GM21367 (cell line): ENCODE results near the gene HEXIM1.
"Not testable (repeated sequence)": the region's sequence is repeated elsewhere in the genome, so short reads cannot be mapped to it uniquely, and the experiment has no call there.

Experiments used
- ATAC-seq: cut with Tn5 transposase; IDR thresholded peaks from one replicate; pipeline ENCODE4 v1.9.1; 2021; ENCODE audit not compliant: unreplicated experiment

HEXIM1 gene

GRCh38 chr17:45112559-45113423 is 35.5 kb upstream of the HEXIM1 start:
- ATAC-seq, result no peak

GRCh38 chr17:45113424-45113754 is 34.9 kb upstream of the HEXIM1 start:
- ATAC-seq, result no peak

GRCh38 chr17:45114117-45114932 is 34.0 kb upstream of the HEXIM1 start:
- ATAC-seq, result no peak

- ATAC-seq, result no peak
Measured at GRCh38 chr17:45115015-45115625, 33.2 kb upstream of the HEXIM1 start.

GRCh38 chr17:45115871-45116270 is 32.4 kb upstream of the HEXIM1 start:
- no peak for ATAC-seq

- ATAC-seq, result no peak
Measured at GRCh38 chr17:45116434-45117016, 31.8 kb upstream of the HEXIM1 start.

GRCh38 chr17:45117334-45117733 is 30.9 kb upstream of the HEXIM1 start:
- no peak for ATAC-seq

- ATAC-seq, result no peak
Measured at GRCh38 chr17:45117848-45118646, 30.2 kb upstream of the HEXIM1 start.

GRCh38 chr17:45118691-45119090 is 29.6 kb upstream of the HEXIM1 start:
- ATAC-seq, result no peak

GRCh38 chr17:45119964-45120363 is 28.3 kb upstream of the HEXIM1 start:
- ATAC-seq, result no peak

GRCh38 chr17:45120558-45120957 is 27.7 kb upstream of the HEXIM1 start:
- ATAC-seq, result no peak

- ATAC-seq, result no peak
Measured at GRCh38 chr17:45121055-45121454, 27.2 kb upstream of the HEXIM1 start.

GRCh38 chr17:45123076-45123770 is 25.1 kb upstream of the HEXIM1 start:
- no peak for ATAC-seq

- no peak for ATAC-seq
Measured at GRCh38 chr17:45123930-45124796, 24.1 kb upstream of the HEXIM1 start.

GRCh38 chr17:45124797-45125122 is 23.5 kb upstream of the HEXIM1 start:
- not testable (repeated sequence) for ATAC-seq

GRCh38 chr17:45125509-45125908 is 22.8 kb upstream of the HEXIM1 start:
- no peak for ATAC-seq

GRCh38 chr17:45127207-45127547 is 21.1 kb upstream of the HEXIM1 start:
- ATAC-seq, result no peak

- no peak for ATAC-seq
Measured at GRCh38 chr17:45127548-45128300, 20.6 kb upstream of the HEXIM1 start.

- ATAC-seq, result no peak
Measured at GRCh38 chr17:45128331-45128730, 19.9 kb upstream of the HEXIM1 start.
